GM19395 (cell line): Measurements from ENCODE around the gene NAT16.

Source experiments
- ATAC-seq: cut with Tn5 transposase; IDR thresholded peaks from one replicate; pipeline ENCODE4 v1.9.1; 2021; ENCODE audit warnings: mild to moderate bottlenecking, moderate library complexity; ENCODE audit not compliant: unreplicated experiment

Gene NAT16

DNA sequence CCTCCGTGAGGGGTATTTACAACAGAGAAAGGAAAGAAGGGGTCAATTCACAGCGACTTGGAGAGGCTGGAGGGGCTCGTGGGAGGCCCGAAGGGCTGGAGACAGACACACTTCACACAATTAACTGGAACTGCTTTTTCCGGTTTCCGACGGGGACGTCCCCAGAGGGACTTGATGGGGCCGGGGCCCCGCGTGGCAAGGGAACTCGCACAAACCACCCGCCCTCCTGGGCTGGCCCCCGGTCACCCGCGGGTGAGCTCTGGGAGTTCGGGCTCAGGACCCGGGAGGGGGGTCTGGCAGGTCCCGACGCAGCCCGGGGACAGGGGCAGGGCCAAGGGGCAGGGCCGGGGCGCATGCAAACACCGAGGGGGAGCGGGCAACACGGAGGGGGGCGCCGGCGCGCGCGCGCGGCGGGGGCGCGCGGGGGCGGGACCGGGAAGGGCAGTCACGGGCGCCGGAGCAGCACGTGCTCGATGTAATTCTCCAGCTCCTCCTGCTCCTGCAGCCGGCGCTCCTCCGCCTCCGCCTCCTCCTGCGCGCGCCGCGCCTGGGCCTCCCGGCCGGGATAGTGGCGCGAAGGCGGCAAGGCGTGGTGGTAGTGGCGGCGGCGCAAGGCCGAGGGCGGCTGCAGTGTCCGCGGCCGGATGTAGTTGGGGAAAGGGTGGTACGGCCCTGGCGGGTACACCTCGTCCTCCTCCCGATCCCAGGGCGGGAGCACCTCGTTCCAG is 17.4 kb downstream of the NAT16 start:
- no peak for ATAC-seq

DNA sequence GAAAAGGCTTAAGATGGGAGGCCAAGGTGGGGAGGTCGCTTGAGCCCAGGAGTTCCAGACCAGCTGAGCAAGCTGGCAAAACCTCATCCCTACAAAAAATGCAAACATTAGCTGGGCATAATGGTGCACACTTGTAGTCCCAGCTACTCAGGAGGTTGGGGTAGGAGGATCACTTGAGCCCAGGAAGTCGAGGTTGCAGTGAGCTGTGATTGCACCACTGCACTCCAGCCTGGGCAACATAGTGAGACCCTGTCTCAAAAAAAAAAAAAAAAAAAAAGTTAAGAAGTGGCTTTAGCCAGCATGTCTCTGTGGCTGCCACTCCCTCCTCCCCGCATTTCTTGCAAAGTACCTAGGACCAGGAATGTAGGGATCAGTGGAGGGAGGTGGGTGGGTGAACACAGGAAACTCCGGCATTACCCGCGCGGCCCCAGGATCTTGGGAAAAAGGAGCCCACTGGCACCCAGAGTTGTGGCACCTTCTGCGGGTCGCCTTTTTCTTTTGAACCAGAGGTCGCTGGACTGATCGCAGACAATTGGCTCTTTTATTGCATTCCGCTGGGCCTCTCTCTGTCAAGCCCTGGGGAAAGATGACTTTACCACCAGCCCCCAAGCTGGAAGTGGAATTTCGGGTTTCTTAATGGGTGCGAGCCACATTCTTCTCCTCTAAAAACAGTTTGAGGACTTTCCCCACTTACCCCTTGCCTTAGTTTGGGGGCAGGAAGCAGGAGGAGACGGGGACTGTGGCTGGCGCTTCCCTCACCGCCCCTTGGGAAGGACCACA is 18.2 kb downstream of the NAT16 start:
- ATAC-seq, result no peak

DNA sequence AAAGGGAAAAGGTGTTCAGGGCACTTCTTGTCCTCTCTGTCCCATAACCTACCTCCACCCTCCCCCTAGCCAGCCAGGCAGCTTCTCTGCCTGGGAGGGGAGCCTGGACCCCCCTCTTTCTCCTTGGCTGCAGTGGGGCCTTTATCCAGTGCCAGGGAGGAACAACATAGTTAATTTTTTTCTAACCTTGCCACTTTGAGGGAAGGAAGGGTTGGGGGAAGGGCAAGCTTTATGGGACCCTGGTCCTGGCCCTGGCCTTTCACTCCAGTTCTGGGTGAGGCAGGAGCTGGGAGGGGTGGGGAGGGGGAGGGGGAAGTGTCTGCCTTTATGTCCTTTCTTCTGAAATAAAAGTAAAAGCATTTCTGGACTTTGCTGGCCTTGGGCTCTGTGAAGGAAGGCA is 19.2 kb downstream of the NAT16 start:
- no peak for ATAC-seq

DNA sequence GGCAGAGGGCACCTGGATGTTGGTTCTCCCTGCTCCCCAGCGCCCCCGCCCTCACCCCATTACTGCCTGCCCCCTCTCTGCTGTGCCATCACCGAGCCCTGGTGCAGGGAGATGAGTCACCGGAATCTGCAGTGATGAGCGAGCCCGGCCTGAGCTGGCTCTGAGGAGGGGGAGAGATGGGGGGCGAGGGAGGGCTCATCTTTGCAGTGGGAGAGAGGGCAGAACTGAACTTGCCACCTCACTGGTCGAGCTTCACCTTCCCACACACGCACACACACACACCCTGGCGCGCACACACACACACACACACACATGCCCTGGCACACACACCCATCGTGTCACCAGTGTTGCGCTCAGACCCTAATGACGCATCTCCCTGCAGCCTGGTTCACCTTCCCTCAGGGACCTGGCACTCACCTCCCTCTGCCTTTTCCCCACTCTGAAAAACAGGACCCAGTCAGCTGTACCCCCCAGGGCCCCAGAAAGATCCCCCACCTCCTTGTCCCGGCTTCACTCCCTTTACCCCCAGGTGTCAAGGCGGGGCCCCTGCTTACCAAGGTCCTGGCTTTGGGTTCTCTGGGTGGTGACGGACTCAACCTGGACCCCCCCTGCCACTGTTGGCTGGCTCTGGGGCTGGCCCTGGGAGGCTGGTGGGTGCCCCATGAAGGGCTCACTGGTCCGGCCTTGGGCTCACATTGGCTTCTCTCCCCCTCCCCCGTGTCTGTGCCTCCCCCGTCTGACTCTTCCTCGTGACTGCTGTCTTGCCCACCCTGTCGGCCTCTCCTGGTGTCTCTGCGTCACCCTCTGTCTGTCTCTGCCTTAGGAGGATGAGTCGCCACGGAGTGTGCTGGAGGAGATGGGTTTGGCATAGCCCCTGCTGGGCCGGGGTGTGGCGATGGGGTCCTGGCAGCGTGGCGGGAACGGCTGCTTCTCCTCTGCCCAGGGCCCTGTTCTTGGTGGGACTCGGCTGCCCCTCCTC is 20.1 kb downstream of the NAT16 start:
- ATAC-seq, result no peak

DNA sequence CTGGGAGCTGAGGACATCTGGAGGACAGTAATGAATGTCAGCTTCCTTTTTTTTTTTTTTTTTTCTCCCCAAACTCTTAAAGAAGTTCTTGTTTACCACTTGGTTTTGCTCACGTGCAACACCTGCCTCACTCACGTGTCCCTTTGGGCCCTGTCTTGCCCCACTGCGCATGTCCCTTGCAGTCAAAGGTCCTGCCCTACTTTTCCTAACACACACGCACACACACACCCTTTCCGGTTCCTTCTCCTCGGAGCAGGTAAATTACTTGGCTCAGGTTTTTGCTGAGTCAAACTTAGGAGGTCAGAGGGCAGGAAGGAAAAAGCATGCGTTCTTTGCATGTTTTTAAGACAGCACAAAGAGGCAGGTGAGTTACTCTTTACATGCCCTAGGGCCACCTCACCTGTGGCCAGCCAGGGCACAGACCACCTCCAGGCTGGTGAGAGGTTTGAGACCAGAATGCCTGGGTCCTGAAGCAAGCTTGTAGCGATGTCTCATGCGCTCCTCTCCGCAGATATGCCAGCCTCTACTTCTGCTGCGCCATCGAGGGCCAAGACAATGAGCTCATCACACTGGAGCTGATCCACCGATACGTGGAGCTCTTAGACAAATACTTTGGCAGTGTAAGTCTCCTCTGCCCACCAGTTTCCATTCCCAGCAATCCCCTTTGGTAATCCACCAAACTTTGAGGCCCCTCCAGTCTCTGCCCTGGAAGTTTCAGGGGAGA is 23.1 kb downstream of the NAT16 start:
- ATAC-seq, result no peak

DNA sequence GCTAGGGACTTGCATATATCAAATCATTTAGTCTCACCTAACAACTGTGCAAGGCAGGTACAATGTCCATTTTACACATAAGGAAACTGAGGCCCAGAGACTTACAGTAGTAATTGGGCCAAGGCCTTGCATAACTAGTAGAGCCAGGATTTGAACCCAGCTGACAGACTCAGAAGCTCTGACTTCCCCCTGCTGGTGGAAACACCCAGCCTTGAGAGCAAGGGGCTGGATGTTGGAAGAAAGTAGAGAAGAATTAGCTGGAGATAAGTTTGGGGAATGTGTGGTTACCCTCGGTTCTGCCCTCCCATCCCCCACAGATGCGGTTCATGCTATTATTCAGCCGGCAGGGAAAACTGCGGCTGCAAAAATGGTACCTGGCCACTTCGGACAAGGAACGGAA is 23.8 kb downstream of the NAT16 start:
- no peak for ATAC-seq

DNA sequence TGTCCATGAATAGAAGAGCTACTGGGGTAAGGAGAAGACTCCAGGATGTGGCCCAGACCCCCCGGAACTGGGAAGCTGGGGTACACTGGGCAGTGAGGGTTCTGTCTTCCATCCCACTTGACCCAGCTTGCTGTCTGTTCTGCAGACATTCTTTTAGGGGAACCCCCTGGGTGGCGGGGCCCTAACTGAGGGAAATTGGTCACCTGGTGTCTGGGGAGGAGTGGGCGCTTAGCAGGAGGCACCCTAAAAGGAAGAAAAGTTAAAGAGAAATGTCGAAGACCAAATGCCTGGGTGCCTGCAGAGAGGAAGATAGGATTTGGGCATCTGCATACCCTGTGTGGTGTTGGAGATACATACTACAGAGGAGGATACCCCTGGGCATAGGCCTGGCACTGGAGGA is 24.8 kb downstream of the NAT16 start:
- no peak for ATAC-seq

DNA sequence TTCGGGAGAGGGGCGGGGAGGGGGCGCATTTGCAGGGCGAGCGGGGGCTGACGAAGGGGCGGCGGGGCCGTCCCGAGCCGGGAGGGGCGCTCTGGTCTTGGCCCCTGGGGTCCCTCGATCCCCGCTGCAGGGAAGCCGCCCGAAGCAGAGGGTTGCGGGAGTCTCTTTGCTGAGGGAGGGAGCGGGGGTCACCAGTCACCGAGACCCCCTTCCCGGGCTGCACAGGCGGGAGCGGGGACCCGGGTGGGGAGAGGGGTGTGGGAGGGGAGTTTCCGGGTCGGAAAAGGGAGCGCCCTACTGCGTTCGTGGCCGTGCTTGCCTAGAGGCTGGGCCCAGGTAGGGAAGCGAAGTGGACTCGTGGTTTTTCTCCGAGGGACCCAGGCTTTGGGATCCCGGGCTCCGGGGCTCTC is 25.4 kb downstream of the NAT16 start:
- ATAC-seq, result no peak

DNA sequence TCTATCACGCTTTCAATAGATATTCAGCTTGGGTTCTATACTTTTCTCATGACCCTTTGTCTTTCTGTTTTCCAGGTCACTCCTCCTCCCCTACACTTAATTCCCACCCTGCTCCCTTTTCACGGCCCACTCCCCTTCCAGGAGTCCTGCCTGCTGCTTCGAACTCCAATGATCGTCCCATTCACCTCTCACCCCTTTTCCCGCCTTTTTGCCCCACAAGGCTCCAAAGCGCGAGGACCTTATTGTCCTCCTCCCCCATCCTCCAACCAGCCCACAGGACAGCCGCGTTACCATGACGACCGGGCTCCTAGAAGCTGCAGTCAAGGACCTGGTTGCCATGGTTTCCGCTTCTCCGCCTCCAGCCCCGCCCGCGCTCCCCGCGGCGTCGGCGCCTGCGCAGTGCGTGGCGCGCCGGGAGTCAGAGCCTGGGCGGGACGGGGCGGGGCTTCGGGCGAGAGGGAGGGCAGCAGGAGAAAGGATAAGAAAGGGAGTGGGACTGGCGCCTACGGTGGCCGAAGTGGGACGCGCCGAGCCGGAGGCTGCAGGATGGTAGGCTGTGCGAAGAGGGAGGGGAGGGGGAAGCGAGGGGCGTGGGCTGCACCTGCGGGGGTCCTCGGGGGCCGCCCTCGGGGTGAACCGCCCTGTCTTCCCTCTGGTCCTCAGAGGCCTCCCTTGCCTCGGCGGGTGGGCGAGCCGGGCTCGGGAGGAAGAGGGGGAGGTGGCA is 26.0 kb downstream of the NAT16 start, which contains the start of gene AP1S1:
AP1S1 (plus strand) TSS at position 508 of the 724 bp plus-strand sequence; CDS start at position 547, 39 bp downstream.
- ATAC-seq, result peak; percentile 78

DNA sequence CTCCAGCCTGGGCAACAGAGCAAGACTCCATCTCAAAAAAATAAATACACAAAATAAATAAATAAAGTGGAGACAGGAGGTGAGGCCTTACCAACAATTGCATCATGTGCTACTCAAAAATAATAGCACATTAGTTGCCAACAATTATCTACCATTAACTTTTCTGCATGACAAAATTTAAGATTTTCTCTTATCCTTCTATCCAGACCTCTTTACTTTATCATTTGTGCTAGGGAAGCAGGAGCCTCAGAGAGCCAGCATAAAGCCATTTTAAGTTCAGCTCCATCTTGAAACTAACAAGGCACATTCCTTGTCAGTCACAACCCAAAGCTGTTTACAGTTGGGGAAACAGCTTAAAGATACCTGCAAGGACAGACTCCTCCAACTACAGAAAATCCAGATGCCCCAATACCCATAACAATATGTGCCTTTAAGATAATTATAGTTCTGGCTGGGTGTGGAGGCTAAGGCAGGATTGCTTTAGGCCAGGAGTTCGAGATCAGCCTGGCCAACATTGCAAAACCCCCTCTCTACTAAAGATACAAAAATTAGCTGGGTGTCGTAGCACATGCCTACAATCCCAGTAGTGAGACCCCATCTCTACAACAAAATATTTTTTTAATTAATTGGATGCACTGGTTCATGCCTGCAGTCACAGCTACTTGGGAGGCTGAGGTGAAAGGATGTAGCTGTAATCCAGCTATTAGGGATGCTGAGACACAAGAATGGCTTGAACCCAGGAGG is 28.0 kb downstream of the NAT16 start:
- no peak for ATAC-seq

DNA sequence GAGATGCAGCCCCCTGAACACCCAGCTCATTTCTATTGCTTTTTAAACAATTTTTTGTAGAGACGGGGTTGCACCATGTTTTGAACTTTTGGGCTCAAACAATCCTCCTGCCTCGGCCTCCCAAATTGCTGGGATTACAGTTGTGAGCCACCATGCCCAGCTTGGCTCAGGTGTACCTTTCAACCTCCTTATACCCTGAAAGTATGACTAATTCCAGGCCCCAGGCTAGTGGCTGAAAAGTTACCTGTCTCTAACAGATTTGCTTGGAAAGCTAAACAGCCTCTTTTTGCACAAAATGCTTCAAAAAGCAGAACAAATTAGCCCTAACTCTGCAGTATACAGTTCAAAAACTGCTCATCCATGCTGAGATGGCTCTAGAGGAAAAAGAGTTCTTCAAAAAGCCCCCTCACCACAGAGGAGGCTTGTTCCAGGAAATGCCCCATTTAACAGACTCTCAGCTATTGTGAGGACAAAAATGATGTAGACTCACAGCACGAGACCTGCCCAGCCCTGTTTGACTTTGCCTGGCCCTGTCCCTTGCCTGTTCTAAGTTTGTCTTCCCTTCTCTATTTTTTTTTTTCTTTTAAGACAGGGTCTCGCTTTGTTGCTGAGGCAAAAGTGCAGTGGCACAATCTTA is 39.2 kb downstream of the NAT16 start:
- no peak for ATAC-seq

DNA sequence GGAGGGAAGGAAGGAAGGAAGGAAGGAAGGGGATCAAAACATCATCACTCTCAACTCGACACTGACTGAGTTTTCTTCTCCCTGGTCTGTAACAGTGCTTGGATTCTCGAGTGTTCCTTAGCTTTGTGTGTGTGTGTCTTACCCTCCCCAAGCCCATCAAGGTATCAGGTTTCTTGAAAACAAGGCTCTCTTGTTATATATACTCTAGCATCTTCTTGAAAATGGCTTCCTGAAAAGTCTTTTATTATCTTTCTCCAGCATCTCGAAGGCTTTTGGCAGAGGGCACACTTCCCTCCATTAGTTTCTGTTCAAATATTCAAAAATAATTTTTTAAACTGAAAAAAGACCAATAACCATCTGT is 39.8 kb downstream of the NAT16 start:
- ATAC-seq, result no peak

DNA sequence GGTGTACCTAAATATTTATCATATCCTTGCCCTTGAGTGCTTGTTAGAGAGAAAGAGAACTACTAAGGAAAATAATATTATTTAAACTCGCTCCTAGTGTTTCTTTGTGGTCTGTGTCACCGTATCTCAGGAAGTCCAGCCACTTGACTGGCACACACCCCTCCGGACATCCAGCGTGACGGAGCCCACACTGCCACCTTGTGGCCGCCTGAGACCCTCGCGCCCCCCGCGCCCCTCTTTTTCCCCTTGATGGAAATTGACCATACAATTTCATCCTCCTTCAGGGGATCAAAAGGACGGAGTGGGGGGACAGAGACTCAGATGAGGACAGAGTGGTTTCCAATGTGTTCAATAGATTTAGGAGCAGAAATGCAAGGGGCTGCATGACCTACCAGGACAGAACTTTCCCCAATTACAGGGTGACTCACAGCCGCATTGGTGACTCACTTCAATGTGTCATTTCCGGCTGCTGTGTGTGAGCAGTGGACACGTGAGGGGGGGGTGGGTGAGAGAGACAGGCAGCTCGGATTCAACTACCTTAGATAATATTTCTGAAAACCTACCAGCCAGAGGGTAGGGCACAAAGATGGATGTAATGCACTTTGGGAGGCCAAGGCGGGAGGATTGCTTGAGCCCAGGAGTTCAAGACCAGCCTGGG is 41.8 kb downstream of the NAT16 start:
- ATAC-seq, result no peak

DNA sequence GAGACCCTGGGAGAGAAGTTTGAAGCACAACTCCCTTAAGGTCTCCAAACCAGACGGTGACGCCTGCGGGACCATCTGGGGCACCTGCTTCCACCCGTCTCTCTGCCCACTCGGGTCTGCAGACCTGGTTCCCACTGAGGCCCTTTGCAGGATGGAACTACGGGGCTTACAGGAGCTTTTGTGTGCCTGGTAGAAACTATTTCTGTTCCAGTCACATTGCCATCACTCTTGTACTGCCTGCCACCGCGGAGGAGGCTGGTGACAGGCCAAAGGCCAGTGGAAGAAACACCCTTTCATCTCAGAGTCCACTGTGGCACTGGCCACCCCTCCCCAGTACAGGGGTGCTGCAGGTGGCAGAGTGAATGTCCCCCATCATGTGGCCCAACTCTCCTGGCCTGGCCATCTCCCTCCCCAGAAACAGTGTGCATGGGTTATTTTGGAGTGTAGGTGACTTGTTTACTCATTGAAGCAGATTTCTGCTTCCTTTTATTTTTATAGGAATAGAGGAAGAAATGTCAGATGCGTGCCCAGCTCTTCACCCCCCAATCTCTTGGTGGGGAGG is 42.4 kb downstream of the NAT16 start:
- no peak for ATAC-seq

DNA sequence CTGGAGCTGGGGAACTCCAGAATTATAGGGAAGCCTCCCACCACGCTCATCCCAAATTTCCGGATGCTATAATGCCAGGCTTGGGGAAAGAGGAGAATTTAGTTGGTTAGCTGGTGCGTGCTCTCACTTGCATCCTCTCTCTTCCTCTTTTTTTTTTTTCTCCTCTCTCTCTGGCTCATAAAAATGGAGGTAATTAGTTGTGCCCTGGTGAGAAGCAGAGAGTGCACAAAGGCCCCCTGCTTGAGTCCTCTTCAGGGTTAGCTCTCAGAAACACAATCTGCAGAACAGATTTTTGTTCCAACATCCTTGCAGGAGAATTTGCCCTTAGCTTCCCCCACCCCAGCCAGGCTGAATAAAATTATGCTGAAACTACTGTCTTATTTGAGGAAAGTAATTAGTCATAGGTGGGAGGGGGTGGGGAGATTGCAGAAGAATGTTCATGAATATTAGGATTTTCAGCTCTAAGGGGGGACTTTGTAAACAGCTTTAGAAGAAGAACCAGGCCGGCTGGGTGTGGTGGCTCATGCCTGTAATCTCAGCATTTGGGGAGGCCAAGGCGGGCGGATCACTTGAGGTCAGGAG is 45.6 kb downstream of the NAT16 start:
- no peak for ATAC-seq

DNA sequence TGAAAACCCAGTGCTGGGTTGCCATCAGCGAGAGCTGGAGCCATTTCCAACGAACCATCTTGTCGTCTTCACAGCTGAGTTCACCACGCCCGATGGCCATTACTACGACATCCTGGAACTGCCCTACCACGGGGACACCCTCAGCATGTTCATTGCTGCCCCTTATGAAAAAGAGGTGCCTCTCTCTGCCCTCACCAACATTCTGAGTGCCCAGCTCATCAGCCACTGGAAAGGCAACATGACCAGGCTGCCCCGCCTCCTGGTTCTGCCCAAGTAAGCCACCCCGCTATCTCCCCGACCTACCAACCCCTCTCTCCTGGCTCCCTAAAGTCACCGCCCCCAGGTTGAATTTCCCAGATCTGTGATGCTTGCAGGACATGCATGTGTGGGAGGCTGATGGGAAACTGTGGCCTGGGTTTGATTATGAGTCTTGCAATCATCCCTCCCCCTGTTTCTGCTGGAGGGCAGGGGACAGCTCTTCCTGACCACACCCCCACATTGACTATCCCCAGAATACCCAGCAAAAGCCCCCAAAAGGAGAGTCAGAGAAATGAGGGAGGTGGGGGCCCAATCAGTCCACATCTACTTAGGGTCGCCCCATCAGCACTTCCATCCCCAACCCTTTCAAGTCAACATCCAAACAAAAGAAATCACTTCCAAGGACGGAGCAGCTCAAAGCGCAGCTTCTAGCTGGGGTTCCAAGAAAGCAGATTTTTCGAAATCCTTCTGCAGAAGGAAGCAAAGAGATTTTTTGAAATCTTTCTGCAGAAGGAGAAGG is 46.3 kb downstream of the NAT16 start:
- no peak for ATAC-seq
